ENCODE data around the gene DDB1. TPM values are rescaled to one million over a fixed set of nuclear protein-coding genes. Genes with fewer than 3 reads are reported as not detected.
A peak's percentile ranks its signal among the peaks of the same experiment; 100 is the strongest.

The DDB1 gene
- total and polyA plus RNA-seq, 2 of the 13 experiments (the other 11 are each of a cell fraction or from before 2014, with no cell fraction given) = 217 to 266 TPM

- TF ChIP-seq RFXANK (CRISPR knock-in tag; IDR thresholded peaks at IDR 0.05) = no peak
- no peak for TF ChIP-seq SIN3A (IDR thresholded peaks at IDR 0.05; ENCODE audit: borderline replicate concordance, low read depth, low read length)
- TF ChIP-seq ZNF142 (CRISPR knock-in tag; IDR thresholded peaks at IDR 0.05) = no peak
- no peak for TF ChIP-seq MXD3 (CRISPR knock-in tag; IDR thresholded peaks at IDR 0.05)
- 0 out of 2 replicates have a peak, but pooled peaks have one; percentile 39 for TF ChIP-seq ERF (CRISPR knock-in tag; IDR thresholded peaks at IDR 0.05)
- no peak for TF ChIP-seq HOMEZ (CRISPR knock-in tag; IDR thresholded peaks at IDR 0.05; ENCODE audit: low read depth)
- no peak for TF ChIP-seq PAX8 (CRISPR knock-in tag; IDR thresholded peaks at IDR 0.05; ENCODE audit: borderline replicate concordance)
- TF ChIP-seq MLLT10 (CRISPR knock-in tag; IDR thresholded peaks at IDR 0.05) = no peak
- no peak for TF ChIP-seq SKIL (CRISPR knock-in tag; IDR thresholded peaks at IDR 0.05; ENCODE audit: borderline replicate concordance)
- peak; percentile 96 for TF ChIP-seq CTCF (CRISPR knock-in tag; IDR thresholded peaks at IDR 0.05)
- no peak for TF ChIP-seq ZNF652 (CRISPR knock-in tag; IDR thresholded peaks at IDR 0.05; ENCODE audit: borderline replicate concordance, low read depth)
- peak; percentile 82 for TF ChIP-seq STAG1 (CRISPR knock-in tag; IDR thresholded peaks at IDR 0.05)
- TF ChIP-seq LCORL (IDR thresholded peaks at IDR 0.05) = no peak
- TF ChIP-seq LCORL (CRISPR knock-in tag; IDR thresholded peaks at IDR 0.05) = peak; percentile 69
- no peak for TF ChIP-seq PAF1 (CRISPR knock-in tag; IDR thresholded peaks at IDR 0.05)
- no peak for TF ChIP-seq ZNF616 (CRISPR knock-in tag; IDR thresholded peaks at IDR 0.05; ENCODE audit: low read depth)
Observed at GRCh38 chr11:61254403-61255025, 78.4 kb downstream of the DDB1 start (continued).
